Jurkat, Clone E6-1 (cell line): ENCODE results near the gene EML1.

Experiments used
- DNase-seq: peaks from one replicate; pipeline ENCODE4 v3.0.0-alpha.2; 2011; ENCODE audit warnings: low read depth, low spot score
- H3K4me3 ChIP-seq: 2 replicates; pipeline ENCODE4 v1.5.1; 2011; ENCODE audit warnings: mild to moderate bottlenecking, low read length, control low read depth, moderate library complexity

Gene EML1

DNA sequence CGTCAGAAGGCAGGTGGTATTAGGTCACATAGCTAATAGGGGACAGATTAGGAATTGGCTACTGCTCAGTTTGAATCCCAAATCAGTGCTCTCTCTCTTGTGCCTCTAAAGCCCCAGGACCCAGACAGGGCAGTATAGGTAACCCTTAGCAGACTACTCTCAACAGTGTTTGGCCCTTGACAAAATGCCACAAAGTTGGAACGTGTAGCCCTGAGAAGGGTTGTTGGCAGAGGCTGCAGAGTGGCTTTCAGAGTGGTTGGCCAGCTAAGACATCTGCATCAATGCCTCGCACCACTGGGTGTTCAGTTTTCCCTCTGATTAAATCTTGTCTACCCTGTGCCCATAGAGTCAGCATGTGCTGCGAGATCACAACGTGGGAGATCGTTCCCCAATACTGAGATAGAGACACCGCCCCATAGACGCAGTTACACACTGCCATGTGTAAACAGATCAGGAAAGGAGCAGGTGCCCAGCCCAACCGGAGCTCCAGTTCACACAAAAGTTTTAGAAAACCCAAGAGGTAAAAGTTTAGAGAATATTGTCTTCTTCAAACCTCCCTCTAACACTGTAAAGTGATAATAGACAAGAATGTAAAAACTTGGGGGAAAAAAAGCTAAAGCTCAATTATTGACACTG lies 48.3 kb downstream of the EML1 start:
- H3K4me3 ChIP-seq: no peak overlapping the region
- DNase-seq: no peak

DNA sequence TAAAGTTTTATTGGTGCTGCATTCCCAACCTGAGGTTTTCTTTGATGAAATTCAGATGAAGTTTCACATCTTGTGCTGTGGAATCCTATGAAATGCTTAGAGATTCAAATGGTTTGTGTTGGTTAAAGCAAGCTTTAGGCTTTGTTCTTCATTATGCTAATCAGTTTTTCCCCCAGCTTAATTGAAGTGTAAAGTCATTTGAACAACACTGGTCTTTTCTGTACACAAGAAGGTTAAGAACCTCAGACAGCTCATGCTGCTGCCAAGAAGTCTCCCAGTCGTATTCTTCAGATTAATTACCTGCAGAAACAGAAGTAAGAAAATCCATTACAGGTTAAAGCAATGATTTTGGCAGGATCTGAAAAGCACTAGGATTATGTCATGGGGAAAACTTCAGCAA lies 48.9 kb downstream of the EML1 start:
- H3K4me3 ChIP-seq: no peak overlapping the region
- DNase-seq: no peak

DNA sequence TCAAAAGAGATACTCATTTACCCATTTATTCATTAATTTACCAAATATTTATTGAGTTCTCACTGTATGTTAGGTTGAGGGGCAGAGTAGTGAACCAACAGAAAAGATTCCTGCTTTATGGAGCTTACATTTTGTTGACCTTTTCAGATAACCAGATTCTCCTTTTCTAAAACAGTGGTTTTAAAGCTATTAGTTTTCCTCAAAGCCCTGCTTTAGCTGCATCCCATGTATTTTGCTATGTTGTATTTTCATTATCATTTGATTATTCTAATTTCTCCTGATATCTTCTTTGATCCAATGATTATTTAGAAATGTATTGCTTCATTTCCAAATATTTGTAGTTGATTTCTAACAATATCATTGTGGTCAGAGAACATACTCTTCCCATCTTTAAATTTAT lies 53.6 kb downstream of the EML1 start:
- no peak overlapping the region for H3K4me3 ChIP-seq
- no peak for DNase-seq

DNA sequence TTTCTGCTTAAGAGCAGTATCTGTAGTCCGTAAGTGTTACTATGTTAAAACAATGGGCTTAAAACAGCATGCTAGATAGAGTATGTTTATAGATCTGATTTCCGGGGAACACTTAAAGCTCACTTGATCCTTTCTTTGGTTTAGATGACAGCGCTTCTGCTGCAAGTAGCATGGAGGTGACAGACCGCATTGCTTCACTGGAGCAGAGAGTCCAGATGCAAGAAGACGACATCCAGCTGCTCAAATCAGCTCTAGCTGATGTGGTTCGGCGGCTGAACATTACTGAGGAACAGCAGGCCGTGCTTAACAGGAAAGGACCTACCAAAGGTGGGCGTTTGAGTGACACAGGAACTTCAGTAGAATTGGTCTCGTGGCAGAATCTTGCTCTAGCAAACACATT lies 57.5 kb downstream of the EML1 start:
- no peak for DNase-seq
- no peak overlapping the region for H3K4me3 ChIP-seq

DNA sequence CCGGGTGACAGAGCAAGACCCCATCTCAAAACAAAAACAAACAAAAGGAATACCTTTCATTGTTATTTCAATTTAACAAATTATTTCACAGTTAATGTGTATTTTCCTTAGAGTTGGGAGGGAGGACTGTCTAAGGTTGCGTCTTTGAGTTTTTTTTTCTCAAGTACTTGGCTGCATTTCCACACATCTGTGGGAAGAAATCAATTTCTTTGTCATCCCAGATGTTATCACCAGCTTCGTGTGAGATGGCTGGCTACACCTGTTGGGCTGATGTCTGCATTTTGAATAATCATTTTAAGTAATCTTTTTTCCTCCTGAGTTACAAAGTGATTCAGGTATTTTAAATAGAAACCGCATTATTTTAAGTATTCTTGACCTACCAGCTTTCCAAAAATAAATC lies 59.4 kb downstream of the EML1 start:
- DNase-seq: no peak
- H3K4me3 ChIP-seq: no peak overlapping the region

DNA sequence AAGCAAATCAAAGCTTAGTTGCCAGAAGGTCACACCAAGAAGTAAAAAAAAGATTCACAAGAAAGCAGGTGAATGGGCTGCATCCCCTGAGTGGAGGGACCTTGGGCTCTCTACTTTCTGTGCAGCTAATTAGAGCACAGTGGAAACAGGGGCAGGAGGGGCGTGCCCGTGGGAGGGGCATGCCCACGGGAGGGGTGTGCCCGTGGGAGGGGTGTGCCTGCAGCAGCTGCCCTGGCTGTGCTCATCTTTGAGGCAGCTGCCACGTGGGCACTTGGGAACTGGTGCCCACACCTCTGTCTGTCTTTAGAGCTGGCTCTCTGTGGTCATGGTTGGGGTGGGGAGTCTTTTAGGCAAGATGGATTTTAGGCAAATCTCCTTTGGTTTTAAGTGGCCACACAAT lies 60.0 kb downstream of the EML1 start:
- no peak overlapping the region for H3K4me3 ChIP-seq
- no peak for DNase-seq

DNA sequence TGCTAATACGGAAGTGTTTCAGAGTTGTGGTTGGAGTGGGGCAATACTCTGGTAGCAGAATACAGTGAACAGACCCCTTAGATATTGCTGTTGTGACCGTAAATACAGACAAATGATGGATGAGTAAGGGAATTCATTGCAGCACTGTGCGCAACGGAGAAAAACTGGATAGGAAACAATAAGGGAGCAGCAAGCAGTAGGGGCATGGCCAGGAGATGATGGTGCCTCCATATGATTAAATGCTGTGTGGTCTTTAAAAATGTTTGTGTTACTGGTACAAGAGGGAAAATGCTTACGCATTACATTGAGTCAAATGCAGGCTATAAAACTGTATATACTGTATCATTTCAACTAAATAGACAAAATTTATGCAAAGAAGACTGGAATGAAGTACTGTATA lies 61.6 kb downstream of the EML1 start:
- no peak overlapping the region for H3K4me3 ChIP-seq
- no peak for DNase-seq

DNA sequence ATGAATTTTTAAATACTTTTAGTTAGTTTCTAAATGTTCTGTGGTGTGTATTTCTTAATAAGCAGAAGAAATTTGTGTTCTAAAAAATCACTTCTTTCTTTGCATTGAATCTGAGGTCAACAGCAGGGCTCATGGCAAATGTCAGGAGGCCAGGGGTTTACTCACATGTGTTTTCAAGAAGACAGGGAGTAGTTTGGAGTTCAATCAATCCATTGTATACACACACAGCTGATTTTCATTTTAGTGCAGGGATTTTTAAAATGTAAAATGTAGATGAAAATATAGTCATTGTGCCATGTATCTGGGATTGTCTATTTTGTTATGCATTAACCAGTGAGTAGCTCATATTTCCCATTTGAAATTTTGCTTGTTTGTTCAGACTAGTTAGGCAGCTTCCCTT lies 62.1 kb downstream of the EML1 start:
- no peak for DNase-seq
- no peak overlapping the region for H3K4me3 ChIP-seq

DNA sequence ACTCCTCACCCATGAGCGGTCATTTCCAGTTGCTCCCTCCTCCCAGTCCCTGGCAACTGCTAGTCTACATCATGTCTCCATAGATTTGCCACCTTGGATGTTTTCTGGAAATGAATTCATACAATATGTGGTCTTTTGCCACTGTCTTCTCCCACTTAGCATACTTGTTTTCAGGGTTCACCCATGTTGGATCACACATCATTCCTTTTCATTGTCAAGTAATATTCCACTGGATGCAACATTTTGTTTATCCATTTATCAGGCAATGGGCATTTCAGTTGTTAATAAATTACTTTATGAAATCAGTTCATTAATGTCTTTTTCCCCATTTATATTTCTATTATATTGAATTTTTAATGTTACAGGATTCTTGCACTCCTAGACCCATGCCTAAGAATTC lies 64.3 kb downstream of the EML1 start:
- DNase-seq: no peak

DNA sequence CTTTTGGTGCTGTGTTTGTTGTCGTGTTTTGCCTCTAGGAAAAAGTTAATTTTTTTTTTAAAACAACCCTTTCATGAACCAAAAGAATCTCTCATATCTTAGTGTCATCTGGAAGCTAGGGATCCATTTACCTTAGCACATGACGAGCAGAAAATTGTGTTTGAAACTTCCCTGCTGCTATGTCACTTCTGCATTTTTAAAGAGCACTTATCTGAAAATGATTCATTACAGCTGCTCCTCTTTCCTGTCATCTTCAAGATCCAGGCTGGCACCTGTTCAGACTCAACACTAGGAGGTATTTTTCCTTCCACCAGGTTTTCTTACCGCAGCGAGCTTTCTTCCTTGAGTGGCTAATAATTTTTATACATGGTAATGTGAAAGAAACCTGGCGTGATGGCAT lies 67.0 kb downstream of the EML1 start:
- no peak overlapping the region for H3K4me3 ChIP-seq
- no peak for DNase-seq

More for the DNA sequence above, 64.3 kb downstream of the EML1 start:
- no peak overlapping the region for H3K4me3 ChIP-seq

DNA sequence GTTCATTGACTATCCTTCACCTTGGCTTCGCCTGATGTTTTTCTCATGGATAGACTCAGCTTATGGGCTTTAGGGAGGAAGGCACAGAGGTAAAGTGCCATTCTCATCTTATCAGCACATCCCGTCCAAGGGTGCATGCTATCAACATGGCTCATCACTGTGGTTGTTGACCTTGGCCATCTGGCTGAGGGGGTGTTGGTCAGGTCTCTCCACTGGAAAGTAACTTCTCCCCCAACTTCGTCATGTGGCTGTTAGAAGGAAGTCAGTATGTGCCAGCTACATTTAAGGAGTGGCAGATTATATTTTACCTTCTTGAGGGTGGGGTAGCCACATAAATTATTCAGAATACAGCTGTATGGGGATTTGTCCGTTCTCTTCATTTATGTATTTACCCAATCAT lies 68.9 kb downstream of the EML1 start:
- DNase-seq: no peak

DNA sequence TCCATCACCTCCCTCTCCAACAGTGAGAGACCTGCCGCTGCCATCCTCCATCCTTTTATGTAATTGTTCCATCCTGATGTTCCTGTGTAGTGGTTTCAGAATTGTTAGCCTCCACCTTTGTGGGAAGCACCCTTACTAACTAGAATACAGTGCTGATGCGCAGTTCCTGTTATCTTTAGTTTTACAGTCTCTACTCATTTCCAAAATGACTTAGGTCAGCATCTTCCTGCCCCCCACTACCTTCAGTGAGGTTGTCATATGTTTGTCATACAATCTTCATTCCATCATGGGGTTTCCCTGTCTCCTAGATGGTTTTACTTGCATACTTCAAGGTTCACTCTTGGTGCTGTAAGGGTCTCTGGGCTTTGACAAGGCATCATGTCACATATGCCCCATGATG lies 69.8 kb downstream of the EML1 start:
- DNase-seq: no peak
- H3K4me3 ChIP-seq: no peak overlapping the region

More for the DNA sequence above, 68.9 kb downstream of the EML1 start:
- no peak overlapping the region for H3K4me3 ChIP-seq

DNA sequence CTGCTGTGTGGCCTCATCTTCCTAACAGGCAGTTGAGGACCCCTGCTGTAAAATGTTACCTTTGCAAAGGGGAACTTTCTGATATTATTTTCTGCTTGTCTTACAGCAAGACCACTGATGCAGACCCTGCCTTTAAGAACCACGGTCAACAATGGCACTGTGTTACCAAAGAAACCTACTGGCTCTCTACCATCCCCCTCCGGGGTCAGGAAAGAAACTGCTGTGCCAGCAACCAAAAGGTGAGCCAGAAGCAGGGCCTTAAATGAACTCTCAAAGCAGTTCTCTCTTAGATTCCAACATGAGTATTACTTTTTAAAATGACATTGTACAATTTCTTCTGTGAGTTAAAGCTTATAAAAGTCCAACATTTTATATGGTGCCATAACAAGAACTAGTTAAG lies 72.2 kb downstream of the EML1 start:
- H3K4me3 ChIP-seq: no peak overlapping the region
- no peak for DNase-seq

DNA sequence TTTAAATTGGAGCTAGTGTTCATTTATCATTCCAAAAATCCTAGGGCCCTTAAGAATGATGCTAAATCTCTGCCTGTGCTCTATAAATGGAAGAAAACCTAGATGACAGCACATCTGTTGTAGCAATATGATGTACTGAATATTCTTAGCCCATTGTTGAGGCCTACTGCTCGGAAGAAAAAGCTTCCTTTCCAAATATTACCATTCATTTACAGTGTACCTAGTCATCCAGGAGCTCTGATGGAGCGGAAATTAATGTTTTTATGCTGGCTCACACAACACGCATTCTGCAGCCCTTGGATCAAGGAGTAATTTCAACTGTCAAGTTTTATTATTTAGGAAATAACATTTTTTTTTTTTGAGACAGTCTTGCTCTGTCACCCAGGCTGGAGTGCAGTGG lies 77.4 kb downstream of the EML1 start:
- H3K4me3 ChIP-seq: no peak overlapping the region
- no peak for DNase-seq

DNA sequence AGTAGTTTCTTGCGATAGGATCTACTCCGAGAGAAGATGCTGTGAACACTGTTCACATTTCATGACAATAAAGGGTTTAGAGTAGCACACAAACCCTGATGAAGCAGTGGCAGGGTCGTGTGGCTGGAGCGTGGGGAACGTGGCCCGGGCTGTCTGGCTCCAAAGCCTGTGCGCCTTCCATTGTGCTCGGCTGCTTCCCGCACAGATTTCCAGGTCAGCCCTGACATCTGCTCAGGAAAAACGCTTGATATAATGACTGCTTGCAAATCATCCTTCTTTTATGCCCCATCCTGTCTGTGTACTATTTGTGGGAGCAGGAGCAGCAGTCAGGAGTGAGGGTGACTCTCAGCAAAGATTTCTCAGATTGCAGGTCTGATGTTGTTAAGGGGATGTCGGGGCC lies 78.6 kb downstream of the EML1 start:
- no peak overlapping the region for H3K4me3 ChIP-seq
- DNase-seq: no peak

DNA sequence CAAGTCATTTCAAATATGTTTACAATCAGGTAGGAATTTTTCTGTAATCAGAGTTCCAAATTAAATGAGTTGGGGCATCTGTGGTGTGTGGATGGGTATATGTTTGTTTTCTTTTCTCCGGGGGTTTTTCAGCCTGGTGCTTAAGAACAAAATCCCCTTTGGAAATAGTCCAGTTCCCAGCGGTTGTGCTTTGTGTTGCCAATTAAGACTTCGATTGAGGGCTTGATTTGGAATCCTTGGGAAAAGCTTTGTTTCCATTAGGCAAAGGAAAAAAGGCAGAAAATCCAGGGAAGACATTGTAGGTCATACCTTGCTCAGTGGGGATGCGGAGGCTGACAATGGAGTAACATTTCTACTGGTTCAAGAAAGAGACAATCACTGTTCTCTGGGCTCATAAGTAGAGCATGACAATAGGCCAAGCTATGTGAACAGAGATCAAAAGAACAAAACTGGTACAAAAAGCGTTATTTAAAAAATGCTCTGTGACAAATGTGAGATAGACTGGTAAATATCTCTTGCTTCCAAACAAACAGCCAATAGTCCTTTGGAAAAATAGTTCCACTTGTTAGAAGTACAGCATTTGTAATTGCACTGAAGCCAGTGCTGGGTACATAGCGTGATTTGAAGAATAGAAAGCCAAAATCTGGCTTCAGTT lies 79.7 kb downstream of the EML1 start:
- H3K4me3 ChIP-seq: no peak overlapping the region
- DNase-seq: no peak

DNA sequence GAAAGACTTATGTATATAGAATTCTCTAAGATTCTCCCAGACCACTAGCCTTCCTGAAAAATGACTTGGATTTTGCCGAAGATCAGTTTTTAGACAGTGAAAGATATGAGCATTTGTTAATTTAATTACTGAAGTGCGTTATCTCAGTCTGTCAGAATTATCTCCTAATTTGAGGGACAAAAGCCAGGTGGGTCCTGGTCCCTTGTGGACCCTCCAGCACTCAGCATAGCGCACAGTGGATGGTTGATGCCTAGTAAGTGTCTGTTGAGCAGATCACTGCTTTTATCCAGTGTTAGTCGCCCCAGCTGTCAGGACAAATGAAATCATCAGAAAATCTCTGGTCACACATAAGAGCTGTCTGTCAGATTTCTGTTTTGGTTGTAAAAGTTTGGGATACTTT lies 80.4 kb downstream of the EML1 start:
- H3K4me3 ChIP-seq: no peak overlapping the region
- no peak for DNase-seq

DNA sequence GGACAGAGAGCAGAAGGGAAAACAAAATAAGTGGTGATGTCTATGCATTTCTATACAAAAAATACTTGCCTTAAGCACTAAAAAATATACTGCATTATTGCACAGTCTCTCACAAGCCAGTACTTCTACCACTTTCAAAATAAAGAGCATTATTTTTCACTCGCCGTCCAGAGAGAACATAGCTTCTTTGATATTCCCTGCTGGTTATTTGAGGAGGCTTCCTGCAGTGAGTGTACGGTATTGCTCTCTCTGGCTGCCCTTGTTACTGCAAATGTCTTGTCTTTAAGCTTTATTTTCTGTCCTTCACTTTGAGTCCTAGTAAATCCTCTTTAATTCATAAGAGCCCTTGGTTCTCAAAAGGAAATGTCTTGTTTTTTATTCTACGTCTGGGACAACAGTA lies 81.1 kb downstream of the EML1 start:
- no peak for DNase-seq
- H3K4me3 ChIP-seq: no peak overlapping the region

DNA sequence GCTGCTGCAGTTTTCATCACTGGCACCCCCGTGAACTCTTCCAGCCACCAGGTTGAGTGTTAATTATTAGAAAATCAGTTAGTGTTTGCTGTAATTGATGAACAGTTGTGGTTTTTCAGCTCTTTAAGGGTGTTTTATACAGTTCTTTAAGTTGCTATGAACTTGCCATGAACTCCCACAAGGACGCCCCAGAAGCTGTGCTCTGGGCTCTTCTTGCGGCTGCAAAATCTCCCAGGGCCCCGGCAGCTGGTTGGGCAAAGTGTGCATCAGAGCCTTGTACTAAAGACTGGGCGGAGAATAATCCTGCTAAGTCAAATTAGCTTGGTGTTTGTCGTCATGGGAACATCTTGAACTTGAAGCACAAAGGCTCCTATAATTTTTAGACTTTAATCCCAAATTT lies 82.2 kb downstream of the EML1 start:
- H3K4me3 ChIP-seq: no peak overlapping the region
- DNase-seq: no peak

DNA sequence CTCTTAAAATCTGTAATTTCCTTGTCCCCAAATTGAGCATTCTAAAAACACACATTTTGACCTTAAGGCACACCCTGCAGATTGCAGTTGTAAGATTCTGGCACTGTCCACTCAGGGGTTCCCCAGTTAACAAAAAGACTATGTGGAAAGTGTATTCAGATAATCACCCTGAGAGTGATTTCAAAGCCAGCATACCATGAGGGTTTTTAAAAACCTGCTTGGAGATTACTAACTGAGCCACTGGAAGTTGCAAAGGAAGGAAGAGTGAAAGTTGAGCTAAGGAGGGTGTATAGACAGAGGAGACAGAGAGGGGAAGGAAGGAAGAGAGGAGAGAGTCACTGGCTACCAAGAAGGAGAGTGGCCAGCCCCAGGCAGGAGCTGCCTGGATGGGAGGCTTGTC lies 82.6 kb downstream of the EML1 start:
- no peak for DNase-seq
- no peak overlapping the region for H3K4me3 ChIP-seq

DNA sequence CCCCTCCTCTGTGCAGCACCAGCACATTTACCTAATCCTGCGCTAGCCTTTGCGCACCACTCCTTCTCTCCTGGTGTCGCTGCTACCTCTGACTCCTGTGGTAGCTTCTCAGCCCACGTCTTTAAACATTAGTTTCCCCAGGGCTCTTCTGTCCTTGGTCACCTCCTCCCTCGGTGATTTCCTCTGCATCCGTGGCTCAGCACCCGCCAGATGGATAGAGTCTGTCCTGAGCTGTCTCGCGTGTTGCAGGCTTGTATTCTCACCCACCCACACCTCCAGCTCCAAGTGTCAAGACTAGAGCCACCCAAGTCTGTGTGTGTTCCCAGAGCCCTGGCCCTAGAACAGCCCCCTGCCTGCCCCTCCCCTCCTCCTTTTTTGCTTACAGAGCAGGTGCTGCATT lies 83.2 kb downstream of the EML1 start:
- no peak overlapping the region for H3K4me3 ChIP-seq
- DNase-seq: no peak
